WTC11 (cell line): ENCODE results near the gene KLHL11. TPM values are rescaled to one million over a fixed set of nuclear protein-coding genes. Genes with fewer than 3 reads are reported as not detected.

Source experiments
- ATAC-seq: fragments of 200-7000 bp; cut with Tn5 transposase; 2 replicates; pipeline ENCODE4 v1.10.0; 2021; ENCODE audit warnings: mild to moderate bottlenecking, moderate library complexity
- Bru-seq: library from RNA; stranded (reverse); fragments of 400-500 nt; gene quantifications from one replicate; lab custom pipeline; 2021; lab: Mats Ljungman, UMichigan
- CTCF ChIA-PET: fragments of 300-600 bp; sonication (Branson Sonifier 250); formaldehyde crosslinking; loops from one replicate; lab custom pipeline; 2021; ENCODE audit warnings: antibody characterized with exemption; lab: Charles Lee
- POLR2A ChIA-PET: fragments of 350-600 bp; sonication (Branson Sonifier 250); formaldehyde crosslinking; loops from one replicate; lab custom pipeline; 2021; ENCODE audit warnings: antibody characterized with exemption; lab: Charles Lee
- DNase-seq: peaks from one replicate; pipeline ENCODE4 v3.0.0; 2021; ENCODE audit warnings: low spot score
- H3K27ac Mint-ChIP-seq: 2 replicates; pipeline ENCODE4 v1.8.0; 2021; ENCODE audit warnings: mixed read lengths
- H3K27me3 Mint-ChIP-seq: 2 replicates; pipeline ENCODE4 v1.8.0; 2021; ENCODE audit warnings: low read depth, mild to moderate bottlenecking, moderate library complexity, mixed read lengths
- H3K36me3 Mint-ChIP-seq: 2 replicates; pipeline ENCODE4 v1.8.0; 2021; ENCODE audit warnings: mixed read lengths
- H3K4me1 Mint-ChIP-seq: 2 replicates; pipeline ENCODE4 v1.8.0; 2022; ENCODE audit warnings: mixed read lengths
- H3K4me3 Mint-ChIP-seq: 2 replicates; pipeline ENCODE4 v1.8.0; 2021; ENCODE audit warnings: mild to moderate bottlenecking, moderate library complexity, mixed read lengths
- H3K9me3 Mint-ChIP-seq: 2 replicates; pipeline ENCODE4 v1.8.0; 2021; ENCODE audit warnings: mixed read lengths
- ARID4B ChIP-seq: sonication (generic); formaldehyde crosslinking; IDR thresholded peaks from 2 replicates; pipeline ENCODE4 v1.8.0; 2023; ENCODE audit warnings: missing genetic modification reagents, mild to moderate bottlenecking, borderline replicate concordance
- ATF1 ChIP-seq: sonication (generic); formaldehyde crosslinking; IDR thresholded peaks from 2 replicates; pipeline ENCODE4 v1.8.1; 2023; ENCODE audit warnings: mild to moderate bottlenecking, moderate library complexity, missing genetic modification reagents
- CREB1 ChIP-seq: sonication (generic); formaldehyde crosslinking; IDR thresholded peaks from 2 replicates; pipeline ENCODE4 v1.8.0; 2023; ENCODE audit warnings: mild to moderate bottlenecking, missing genetic modification reagents
- CREM ChIP-seq: sonication (generic); formaldehyde crosslinking; IDR thresholded peaks from 2 replicates; pipeline ENCODE4 v1.8.1; 2022; ENCODE audit warnings: mild to moderate bottlenecking, missing genetic modification reagents, moderate library complexity
- EMX1 ChIP-seq: fragments of 250-450 bp; sonication (Bioruptor Pico); IDR thresholded peaks from 2 replicates; pipeline ENCODE4 v1.8.0; 2021; ENCODE audit warnings: mild to moderate bottlenecking
- FOXK1 ChIP-seq: sonication (generic); formaldehyde crosslinking; IDR thresholded peaks from 2 replicates; pipeline ENCODE4 v1.8.0; 2022; ENCODE audit warnings: mild to moderate bottlenecking, moderate library complexity, missing genetic modification reagents
- FOXP1 ChIP-seq: sonication (generic); formaldehyde crosslinking; IDR thresholded peaks from 2 replicates; pipeline ENCODE4 v1.8.0; 2022; ENCODE audit warnings: missing genetic modification reagents, mild to moderate bottlenecking, moderate library complexity, borderline replicate concordance
- GABPB1 ChIP-seq: sonication (generic); formaldehyde crosslinking; IDR thresholded peaks from 2 replicates; pipeline ENCODE4 v1.8.1; 2023; ENCODE audit warnings: mild to moderate bottlenecking, missing genetic modification reagents
- JUN ChIP-seq: sonication (generic); formaldehyde crosslinking; IDR thresholded peaks from 2 replicates; pipeline ENCODE4 v1.8.0; 2023; ENCODE audit warnings: mild to moderate bottlenecking, missing genetic modification reagents
- KAT7 ChIP-seq: sonication (generic); formaldehyde crosslinking; IDR thresholded peaks from 2 replicates; pipeline ENCODE4 v1.8.1; 2023; ENCODE audit warnings: missing genetic modification reagents, mild to moderate bottlenecking, borderline replicate concordance
- MAX ChIP-seq: sonication (generic); formaldehyde crosslinking; IDR thresholded peaks from 2 replicates; pipeline ENCODE4 v1.8.0; 2022; ENCODE audit warnings: mild to moderate bottlenecking, missing genetic modification reagents
- MYBL2 ChIP-seq: sonication (generic); formaldehyde crosslinking; IDR thresholded peaks from 2 replicates; pipeline ENCODE4 v1.8.1; 2023; ENCODE audit warnings: mild to moderate bottlenecking, moderate library complexity, missing genetic modification reagents
- NFE2L1 ChIP-seq: sonication (generic); formaldehyde crosslinking; IDR thresholded peaks from 2 replicates; pipeline ENCODE4 v1.8.1; 2023; ENCODE audit warnings: missing genetic modification reagents
- NR2C2 ChIP-seq: sonication (generic); formaldehyde crosslinking; IDR thresholded peaks from 2 replicates; pipeline ENCODE4 v1.8.0; 2022; ENCODE audit warnings: mild to moderate bottlenecking, missing genetic modification reagents
- SP1 ChIP-seq: sonication (generic); formaldehyde crosslinking; conservative IDR thresholded peaks from 2 replicates; pipeline ENCODE4 v1.8.1; 2022; ENCODE audit warnings: missing genetic modification reagents
- TEAD4 ChIP-seq: sonication (generic); formaldehyde crosslinking; IDR thresholded peaks from 2 replicates; pipeline ENCODE4 v1.8.0; 2022; ENCODE audit warnings: mild to moderate bottlenecking, missing genetic modification reagents
- TP53 ChIP-seq: sonication (generic); formaldehyde crosslinking; IDR thresholded peaks from 2 replicates; pipeline ENCODE4 v1.8.1; 2023; ENCODE audit warnings: mild to moderate bottlenecking, missing genetic modification reagents
- USF2 ChIP-seq: sonication (generic); formaldehyde crosslinking; IDR thresholded peaks from 2 replicates; pipeline ENCODE4 v1.8.1; 2023; ENCODE audit warnings: mild to moderate bottlenecking, missing genetic modification reagents, moderate library complexity
- ZBTB43 ChIP-seq: sonication (generic); formaldehyde crosslinking; IDR thresholded peaks from 2 replicates; pipeline ENCODE4 v1.8.1; 2023; ENCODE audit warnings: mild to moderate bottlenecking, missing genetic modification reagents
- ZNF219 ChIP-seq: sonication (generic); formaldehyde crosslinking; IDR thresholded peaks from 2 replicates; pipeline ENCODE4 v1.8.0; 2023; ENCODE audit warnings: missing genetic modification reagents, mild to moderate bottlenecking, borderline replicate concordance
- long read RNA-seq, 3 experiments: library from RNA in 1 of 3; library from capped mRNA in 1 of 3; library from polyadenylated mRNA in 1 of 3; unstranded in 2 of 3; stranded (forward) in 1 of 3; transcript quantifications; one replicate each; pipeline ENCODE4 v2.0.0, GENCODE V29; 2021
- total RNA-seq: library from RNA; stranded (reverse); gene quantifications from 3 replicates; pipeline ENCODE4 v1.2.3, GENCODE V29; 2021
- TF ChIP-seq, protein P1 (sequence below): sonication (generic); formaldehyde crosslinking; IDR thresholded peaks from 2 replicates; pipeline ENCODE4 v1.8.1; 2022; ENCODE audit warnings: low read depth, missing genetic modification reagents, borderline replicate concordance
- TF ChIP-seq, protein P2 (sequence below): sonication (generic); formaldehyde crosslinking; IDR thresholded peaks from 2 replicates; pipeline ENCODE4 v1.8.1; 2022; ENCODE audit warnings: mild to moderate bottlenecking, moderate library complexity, missing genetic modification reagents
- TF ChIP-seq, protein P3 (sequence below): sonication (generic); formaldehyde crosslinking; IDR thresholded peaks from 2 replicates; pipeline ENCODE4 v1.8.0; 2022; ENCODE audit warnings: mild to moderate bottlenecking, missing genetic modification reagents

KLHL11 gene
- total RNA-seq (13.4 to 15.0 TPM (median 14.7 TPM) in 3 replicates), Bru-seq, nascent RNA (percentile 76 among the genes with signal in this experiment)
- long read RNA-seq, experiment 1, partial matches to known transcripts: 0 of 14 reads
- long read RNA-seq, experiment 1, other reads (novel, unspliced or antisense): 10 of 14 reads
- long read RNA-seq, experiment 2, partial matches to known transcripts: 0 of 1 reads
- long read RNA-seq, experiment 2, other reads (novel, unspliced or antisense): 1 of 1 reads
- long read RNA-seq, experiment 3: 0 reads

GRCh38 chr17:41864836-41865595 lies at the start of gene KLHL11:
Gene KLHL11 (minus strand): TSS chr17:41865423. CDS start chr17:41865370, 53 bp downstream.
- no peak within 1 kb of the TSS; the same call in 1 of the 2 replicates for H3K4me3 Mint-ChIP-seq
- ATAC-seq: peak; percentile 88
- no peaks in the 10 kb centered on the region for H3K9me3 Mint-ChIP-seq
- H3K4me1 Mint-ChIP-seq: peaks cover 23% of the 10 kb centered on the region
- no peaks in the 10 kb centered on the region for H3K27me3 Mint-ChIP-seq
- POLR2A ChIA-PET: interaction anchor here (0.5 to 3.3 kb wide), 12 partner anchors 9 to 176 kb away, joined by 3 to 20 read pairs (median 4); partner anchors contain the start of genes ACLY, CNP, EIF1 and JUP
- CTCF ChIA-PET: interaction anchor here (0.7 to 3.8 kb wide), 13 partner anchors 30 to 169 kb away, joined by 3 to 20 read pairs (median 4); partner anchors contain the start of genes FKBP10, JUP, NKIRAS2 and NT5C3B
- H3K27ac Mint-ChIP-seq: peak within 1 kb of the TSS; percentile 97
- peak; percentile 91 for DNase-seq
- peaks cover 33% of the 10 kb centered on the region for H3K36me3 Mint-ChIP-seq
- no peak for TF ChIP-seq USF2 (CRISPR knock-in tag)
- peak; percentile 57; the same call in 1 of the 2 replicates for TF ChIP-seq GABPB1
- TF ChIP-seq, protein P1, sequence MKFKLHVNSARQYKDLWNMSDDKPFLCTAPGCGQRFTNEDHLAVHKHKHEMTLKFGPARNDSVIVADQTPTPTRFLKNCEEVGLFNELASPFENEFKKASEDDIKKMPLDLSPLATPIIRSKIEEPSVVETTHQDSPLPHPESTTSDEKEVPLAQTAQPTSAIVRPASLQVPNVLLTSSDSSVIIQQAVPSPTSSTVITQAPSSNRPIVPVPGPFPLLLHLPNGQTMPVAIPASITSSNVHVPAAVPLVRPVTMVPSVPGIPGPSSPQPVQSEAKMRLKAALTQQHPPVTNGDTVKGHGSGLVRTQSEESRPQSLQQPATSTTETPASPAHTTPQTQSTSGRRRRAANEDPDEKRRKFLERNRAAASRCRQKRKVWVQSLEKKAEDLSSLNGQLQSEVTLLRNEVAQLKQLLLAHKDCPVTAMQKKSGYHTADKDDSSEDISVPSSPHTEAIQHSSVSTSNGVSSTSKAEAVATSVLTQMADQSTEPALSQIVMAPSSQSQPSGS (CRISPR knock-in tag): no peak
- 0 out of 2 replicates have a peak, but pooled peaks have one; percentile 24 for TF ChIP-seq KAT7 (CRISPR knock-in tag)
- peak; percentile 9; the same call in 1 of the 2 replicates for TF ChIP-seq CREB1
- no peak for TF ChIP-seq TP53 (CRISPR knock-in tag)
- peak; percentile 69 for TF ChIP-seq SP1 (CRISPR knock-in tag)
- TF ChIP-seq EMX1: peak; percentile 16; the same call in 1 of the 2 replicates
- TF ChIP-seq, protein P2, sequence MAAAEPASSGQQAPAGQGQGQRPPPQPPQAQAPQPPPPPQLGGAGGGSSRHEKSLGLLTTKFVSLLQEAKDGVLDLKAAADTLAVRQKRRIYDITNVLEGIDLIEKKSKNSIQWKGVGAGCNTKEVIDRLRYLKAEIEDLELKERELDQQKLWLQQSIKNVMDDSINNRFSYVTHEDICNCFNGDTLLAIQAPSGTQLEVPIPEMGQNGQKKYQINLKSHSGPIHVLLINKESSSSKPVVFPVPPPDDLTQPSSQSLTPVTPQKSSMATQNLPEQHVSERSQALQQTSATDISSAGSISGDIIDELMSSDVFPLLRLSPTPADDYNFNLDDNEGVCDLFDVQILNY (CRISPR knock-in tag): no peak
- 0 out of 2 replicates have a peak, but pooled peaks have one; percentile 68 for TF ChIP-seq FOXP1 (CRISPR knock-in tag)
- TF ChIP-seq ARID4B (CRISPR knock-in tag): peak; percentile 93
- no peak for TF ChIP-seq NFE2L1 (CRISPR knock-in tag)
- peak; percentile 64; the same call in 1 of the 2 replicates for TF ChIP-seq FOXK1 (CRISPR knock-in tag)
- no peak for TF ChIP-seq NR2C2 (CRISPR knock-in tag)
- TF ChIP-seq MAX (CRISPR knock-in tag): peak; percentile 64
- TF ChIP-seq ZNF219 (CRISPR knock-in tag): peak; percentile 53; the same call in 1 of the 2 replicates
- TF ChIP-seq CREM (CRISPR knock-in tag): no peak; the same call in 1 of the 2 replicates
- peak; percentile 78 for TF ChIP-seq ZBTB43 (CRISPR knock-in tag)
- TF ChIP-seq MYBL2 (CRISPR knock-in tag): no peak
- 0 out of 2 replicates have a peak, but pooled peaks have one; percentile 55 for TF ChIP-seq TEAD4
- TF ChIP-seq ATF1 (CRISPR knock-in tag): 0 out of 2 replicates have a peak, but pooled peaks have one; percentile 39
- peak; percentile 64; the same call in 1 of the 2 replicates for TF ChIP-seq JUN
- TF ChIP-seq, protein P3, sequence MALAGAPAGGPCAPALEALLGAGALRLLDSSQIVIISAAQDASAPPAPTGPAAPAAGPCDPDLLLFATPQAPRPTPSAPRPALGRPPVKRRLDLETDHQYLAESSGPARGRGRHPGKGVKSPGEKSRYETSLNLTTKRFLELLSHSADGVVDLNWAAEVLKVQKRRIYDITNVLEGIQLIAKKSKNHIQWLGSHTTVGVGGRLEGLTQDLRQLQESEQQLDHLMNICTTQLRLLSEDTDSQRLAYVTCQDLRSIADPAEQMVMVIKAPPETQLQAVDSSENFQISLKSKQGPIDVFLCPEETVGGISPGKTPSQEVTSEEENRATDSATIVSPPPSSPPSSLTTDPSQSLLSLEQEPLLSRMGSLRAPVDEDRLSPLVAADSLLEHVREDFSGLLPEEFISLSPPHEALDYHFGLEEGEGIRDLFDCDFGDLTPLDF (CRISPR knock-in tag): peak; percentile 61; the same call in 1 of the 2 replicates
